AG09309 (cell line): ENCODE measurements around the gene ABCA8.

Source experiments
- DNase-seq: peaks from one replicate; pipeline ENCODE4 v3.0.0-alpha.2; 2010; ENCODE audit warnings: low read depth
- H3K4me3 ChIP-seq: 2 replicates; pipeline ENCODE4 v1.5.1; 2011; ENCODE audit warnings: mild to moderate bottlenecking, low read depth, low read length, moderate library complexity; ENCODE audit not compliant: control insufficient read depth
- TF ChIP-seq, protein P1 (sequence below): IDR thresholded peaks from 2 replicates; pipeline ENCODE4 v1.5.1; 2011; ENCODE audit warnings: mild to moderate bottlenecking, low read depth, low read length, inconsistent platforms; ENCODE audit not compliant: insufficient read depth, control insufficient read depth; ENCODE audit errors: missing control alignments

ABCA8 gene

DNA sequence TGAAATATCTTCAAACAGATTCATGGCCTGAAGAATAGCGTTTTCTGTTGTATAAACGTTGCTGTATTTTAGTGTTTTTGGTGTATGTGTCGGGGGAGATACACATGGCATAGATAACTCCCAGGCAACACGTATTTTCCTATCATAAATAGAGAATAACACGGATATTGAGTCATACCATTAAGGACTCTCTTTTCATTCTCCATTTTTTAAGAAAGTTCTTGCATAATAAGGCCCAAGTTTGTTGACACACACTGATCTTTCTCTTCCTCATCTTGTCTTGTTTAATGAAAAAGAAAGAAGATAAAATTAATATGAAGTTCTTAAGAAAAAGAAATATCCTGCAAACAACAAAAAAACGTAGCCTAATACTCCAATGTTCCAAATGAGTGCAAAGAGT lies 13.4 kb downstream of the ABCA8 start:
- no peak overlapping the region for H3K4me3 ChIP-seq
- TF ChIP-seq, protein P1, sequence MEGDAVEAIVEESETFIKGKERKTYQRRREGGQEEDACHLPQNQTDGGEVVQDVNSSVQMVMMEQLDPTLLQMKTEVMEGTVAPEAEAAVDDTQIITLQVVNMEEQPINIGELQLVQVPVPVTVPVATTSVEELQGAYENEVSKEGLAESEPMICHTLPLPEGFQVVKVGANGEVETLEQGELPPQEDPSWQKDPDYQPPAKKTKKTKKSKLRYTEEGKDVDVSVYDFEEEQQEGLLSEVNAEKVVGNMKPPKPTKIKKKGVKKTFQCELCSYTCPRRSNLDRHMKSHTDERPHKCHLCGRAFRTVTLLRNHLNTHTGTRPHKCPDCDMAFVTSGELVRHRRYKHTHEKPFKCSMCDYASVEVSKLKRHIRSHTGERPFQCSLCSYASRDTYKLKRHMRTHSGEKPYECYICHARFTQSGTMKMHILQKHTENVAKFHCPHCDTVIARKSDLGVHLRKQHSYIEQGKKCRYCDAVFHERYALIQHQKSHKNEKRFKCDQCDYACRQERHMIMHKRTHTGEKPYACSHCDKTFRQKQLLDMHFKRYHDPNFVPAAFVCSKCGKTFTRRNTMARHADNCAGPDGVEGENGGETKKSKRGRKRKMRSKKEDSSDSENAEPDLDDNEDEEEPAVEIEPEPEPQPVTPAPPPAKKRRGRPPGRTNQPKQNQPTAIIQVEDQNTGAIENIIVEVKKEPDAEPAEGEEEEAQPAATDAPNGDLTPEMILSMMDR: no peak
- DNase-seq: no peak

DNA sequence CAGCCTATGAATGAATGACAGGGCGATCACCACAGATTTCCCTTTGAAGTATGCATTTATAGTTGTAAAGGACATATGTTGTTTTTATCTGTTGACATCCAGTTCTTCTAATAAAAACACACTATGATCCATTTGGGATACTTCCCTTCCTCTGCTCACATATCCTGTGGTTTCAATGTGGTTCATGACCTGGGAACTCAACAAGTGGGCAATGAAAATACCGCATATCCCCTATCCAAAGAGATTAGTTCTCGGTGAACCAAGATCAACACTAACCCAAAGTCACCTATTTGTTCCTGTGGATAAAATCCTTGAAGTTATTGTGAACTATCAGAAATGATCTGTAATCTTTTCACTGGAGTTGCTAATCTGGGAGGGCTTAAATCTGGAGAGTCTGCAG lies 16.0 kb downstream of the ABCA8 start:
- H3K4me3 ChIP-seq: no peak overlapping the region
- TF ChIP-seq, protein P1: no peak

DNA sequence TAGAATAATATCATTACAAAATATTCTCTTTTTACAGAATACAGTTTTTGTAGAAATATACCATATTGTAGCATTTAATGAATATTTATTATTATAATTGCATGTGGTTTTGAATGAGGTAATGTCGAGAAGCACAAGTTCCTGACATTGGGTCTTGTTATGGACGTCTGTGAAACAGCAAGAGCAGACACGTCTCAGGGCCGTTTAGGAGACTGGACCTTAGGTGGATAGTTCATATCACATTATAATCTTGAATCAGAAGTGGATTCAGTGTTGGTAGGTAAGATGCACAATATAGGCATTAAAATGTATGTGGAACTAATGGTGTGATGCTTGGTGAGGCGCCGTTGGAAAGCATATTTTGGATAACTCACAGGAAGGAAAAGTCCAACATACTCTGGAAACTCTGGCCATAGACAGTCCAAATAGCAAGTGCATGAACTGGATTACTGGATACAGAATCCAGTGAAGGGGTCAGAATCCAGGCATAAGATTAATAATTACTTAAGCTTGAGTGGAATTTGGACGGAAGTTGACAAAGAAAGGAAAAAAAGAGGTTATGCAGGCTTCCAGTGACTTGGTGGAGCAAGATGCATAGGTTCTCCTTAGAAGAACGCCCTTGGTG lies 17.2 kb downstream of the ABCA8 start:
- TF ChIP-seq, protein P1: no peak
- no peak overlapping the region for H3K4me3 ChIP-seq
- no peak for DNase-seq

More for the DNA sequence above, 16.0 kb downstream of the ABCA8 start:
- no peak for DNase-seq

DNA sequence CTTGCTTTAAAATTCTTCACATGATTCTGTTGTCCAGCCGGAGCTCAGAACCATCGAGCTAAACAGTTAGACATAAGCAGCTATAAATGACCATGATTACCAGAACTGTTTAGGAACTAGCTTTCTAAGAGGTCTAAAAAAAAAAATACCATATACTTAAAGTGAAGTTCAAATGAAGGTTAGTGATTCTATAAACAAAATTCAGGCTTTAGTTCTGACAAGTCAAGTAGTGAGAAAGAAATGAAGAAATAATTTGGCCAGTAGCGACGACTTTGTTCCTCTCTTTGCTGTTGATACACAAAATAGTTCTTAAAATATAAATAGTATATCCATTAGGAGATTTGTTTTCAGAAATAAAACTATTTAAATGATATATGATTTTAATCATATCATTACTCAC lies 27.7 kb downstream of the ABCA8 start:
- no peak overlapping the region for H3K4me3 ChIP-seq
- TF ChIP-seq, protein P1: no peak
- no peak for DNase-seq

DNA sequence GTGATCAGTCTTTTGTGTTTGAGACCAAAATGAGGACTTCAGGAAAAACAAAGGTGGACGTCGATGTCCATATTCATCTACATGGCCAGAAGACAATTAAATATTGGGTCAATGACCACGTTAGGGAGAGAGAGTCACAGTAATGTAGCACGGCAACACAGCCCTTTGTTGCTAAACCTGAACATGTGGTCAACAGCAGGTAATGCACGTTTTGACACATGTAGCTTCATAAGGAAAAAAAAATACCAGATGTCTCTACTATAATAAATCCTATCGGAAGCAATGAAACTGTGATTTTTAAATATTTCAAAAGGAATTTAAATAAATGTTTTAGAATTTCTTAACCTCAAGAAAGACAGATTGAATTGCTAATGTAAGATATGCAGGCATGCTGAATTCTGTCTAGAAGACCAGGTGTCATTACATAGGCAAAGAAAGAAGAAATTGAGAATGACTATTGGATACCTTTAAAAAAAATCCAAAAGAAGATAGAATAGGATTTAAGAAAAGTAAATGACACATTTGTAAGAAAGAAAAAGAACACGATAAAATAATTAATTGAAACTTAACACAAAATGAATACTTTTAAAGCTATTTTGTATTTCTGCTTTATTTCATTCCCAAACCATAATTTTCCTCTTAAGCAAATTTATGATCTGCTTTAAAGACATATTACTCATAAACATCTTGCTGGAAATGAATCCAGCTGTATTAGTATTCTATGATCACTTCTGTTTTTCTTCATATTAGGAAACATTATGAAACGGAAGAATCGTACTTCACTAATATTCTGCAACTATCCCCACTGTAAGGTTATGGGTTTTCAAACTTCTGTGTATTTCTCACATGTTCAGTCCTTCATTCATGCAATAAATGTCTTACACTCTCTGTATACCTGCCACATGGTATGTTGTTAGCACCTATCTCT lies 30.1 kb downstream of the ABCA8 start:
- DNase-seq: no peak
- no peak overlapping the region for H3K4me3 ChIP-seq
- TF ChIP-seq, protein P1: no peak

DNA sequence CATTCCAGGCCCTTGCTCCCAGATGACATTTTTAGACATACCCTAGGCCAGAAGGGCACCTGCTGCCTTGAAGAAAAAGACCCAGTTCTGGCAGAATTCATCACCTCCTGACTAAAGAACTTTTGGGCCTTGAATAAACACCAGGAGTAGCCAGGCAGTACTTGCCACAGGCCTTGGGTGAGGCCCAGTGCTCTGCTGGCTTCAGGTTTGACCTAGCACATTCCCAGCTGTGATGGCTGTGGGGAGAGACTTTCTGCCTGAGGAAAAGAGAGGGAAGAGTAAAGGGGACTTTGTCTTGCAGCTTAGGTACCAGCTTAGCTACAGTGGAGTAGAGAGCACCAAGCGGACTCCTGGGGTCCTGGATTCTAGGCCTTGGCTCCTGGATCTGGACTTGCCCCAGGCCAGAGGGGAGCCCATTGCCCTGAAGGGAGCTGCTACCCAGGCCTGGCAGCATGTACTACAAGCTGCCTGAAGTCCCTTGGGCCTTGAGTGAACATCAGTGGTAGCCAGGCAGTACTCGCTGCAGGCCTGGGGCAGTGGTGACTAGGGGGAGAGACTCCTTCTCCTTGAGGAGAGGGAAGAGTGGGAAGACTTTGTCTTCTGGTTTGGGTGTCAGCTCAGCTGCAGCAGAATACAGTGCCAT lies 44.3 kb downstream of the ABCA8 start:
- no peak for DNase-seq
- H3K4me3 ChIP-seq: no peak overlapping the region
- TF ChIP-seq, protein P1: no peak
